ENCODE measurements around the gene TMEM258. TPM values are rescaled to one million over a fixed set of nuclear protein-coding genes. Genes with fewer than 3 reads are reported as not detected.

Gene TMEM258
- polyA plus RNA-seq, 3 donors, result 152 to 191 (median 165) TPM

- DNase-seq (ENCODE audit: extremely low read depth in 1 of 11, low read depth in 9 of 11, low spot score in 4 of 11), result no peak
Measured at GRCh38 chr11:61769169-61769920, 23.1 kb downstream of the TMEM258 start.

GRCh38 chr11:61768376-61769076 lies 23.9 kb downstream of the TMEM258 start:
- DNase-seq (ENCODE audit: extremely low read depth in 1 of 11, low read depth in 9 of 11, low spot score in 4 of 11), result no peak

- no peak for DNase-seq (ENCODE audit: extremely low read depth in 1 of 11, low read depth in 9 of 11, low spot score in 4 of 11)
Measured at GRCh38 chr11:61766353-61766841, 26.0 kb downstream of the TMEM258 start.

GRCh38 chr11:61765550-61766253 lies 26.7 kb downstream of the TMEM258 start:
- no peak for DNase-seq (ENCODE audit: extremely low read depth in 1 of 11, low read depth in 9 of 11, low spot score in 4 of 11)

- no peak for DNase-seq (ENCODE audit: extremely low read depth in 1 of 11, low read depth in 9 of 11, low spot score in 4 of 11)
Measured at GRCh38 chr11:61764606-61765260, 27.7 kb downstream of the TMEM258 start.

GRCh38 chr11:61763930-61764605 lies 28.3 kb downstream of the TMEM258 start:
- DNase-seq (ENCODE audit: extremely low read depth in 1 of 11, low read depth in 9 of 11, low spot score in 4 of 11), result no peak

- no peak for DNase-seq (ENCODE audit: extremely low read depth in 1 of 11, low read depth in 9 of 11, low spot score in 4 of 11)
Measured at GRCh38 chr11:61762798-61763197, 29.6 kb downstream of the TMEM258 start.

- DNase-seq (ENCODE audit: extremely low read depth in 1 of 11, low read depth in 9 of 11, low spot score in 4 of 11), result no peak
Measured at GRCh38 chr11:61762223-61762615, 30.2 kb downstream of the TMEM258 start.

- DNase-seq (ENCODE audit: extremely low read depth in 1 of 11, low read depth in 9 of 11, low spot score in 4 of 11), result no peak
Measured at GRCh38 chr11:61761440-61762222, 30.8 kb downstream of the TMEM258 start.

GRCh38 chr11:61760946-61761345 lies 31.5 kb downstream of the TMEM258 start:
- no peak for DNase-seq (ENCODE audit: extremely low read depth in 1 of 11, low read depth in 9 of 11, low spot score in 4 of 11)

GRCh38 chr11:61757213-61757862 lies 35.1 kb downstream of the TMEM258 start:
- DNase-seq (ENCODE audit: extremely low read depth in 1 of 11, low read depth in 9 of 11, low spot score in 4 of 11), result no peak

- no peak for DNase-seq (ENCODE audit: extremely low read depth in 1 of 11, low read depth in 9 of 11, low spot score in 4 of 11)
Measured at GRCh38 chr11:61756452-61757212, 35.8 kb downstream of the TMEM258 start.

GRCh38 chr11:61756147-61756451 lies 36.3 kb downstream of the TMEM258 start:
- no peak for DNase-seq (ENCODE audit: extremely low read depth in 1 of 11, low read depth in 9 of 11, low spot score in 4 of 11)

GRCh38 chr11:61754534-61755482 lies 37.6 kb downstream of the TMEM258 start:
- DNase-seq (ENCODE audit: extremely low read depth in 1 of 11, low read depth in 9 of 11, low spot score in 4 of 11), result no peak

- DNase-seq (ENCODE audit: extremely low read depth in 1 of 11, low read depth in 9 of 11, low spot score in 4 of 11), result no peak
Measured at GRCh38 chr11:61753672-61754071, 38.7 kb downstream of the TMEM258 start.

GRCh38 chr11:61752925-61753521 lies 39.4 kb downstream of the TMEM258 start:
- DNase-seq (ENCODE audit: extremely low read depth in 1 of 11, low read depth in 9 of 11, low spot score in 4 of 11), result no peak

All from renal cortex interstitium (tissue), 11 donors.